ENCODE data around the gene KEAP1. TPM values are rescaled to one million over a fixed set of nuclear protein-coding genes. Genes with fewer than 3 reads are reported as not detected.

Gene KEAP1
- total and polyA plus RNA-seq, 10 of the 15 experiments (the other 5 are each of a cell fraction or from before 2014, with no cell fraction given): 1.4 to 87.7 (median 48.6) TPM

DNA sequence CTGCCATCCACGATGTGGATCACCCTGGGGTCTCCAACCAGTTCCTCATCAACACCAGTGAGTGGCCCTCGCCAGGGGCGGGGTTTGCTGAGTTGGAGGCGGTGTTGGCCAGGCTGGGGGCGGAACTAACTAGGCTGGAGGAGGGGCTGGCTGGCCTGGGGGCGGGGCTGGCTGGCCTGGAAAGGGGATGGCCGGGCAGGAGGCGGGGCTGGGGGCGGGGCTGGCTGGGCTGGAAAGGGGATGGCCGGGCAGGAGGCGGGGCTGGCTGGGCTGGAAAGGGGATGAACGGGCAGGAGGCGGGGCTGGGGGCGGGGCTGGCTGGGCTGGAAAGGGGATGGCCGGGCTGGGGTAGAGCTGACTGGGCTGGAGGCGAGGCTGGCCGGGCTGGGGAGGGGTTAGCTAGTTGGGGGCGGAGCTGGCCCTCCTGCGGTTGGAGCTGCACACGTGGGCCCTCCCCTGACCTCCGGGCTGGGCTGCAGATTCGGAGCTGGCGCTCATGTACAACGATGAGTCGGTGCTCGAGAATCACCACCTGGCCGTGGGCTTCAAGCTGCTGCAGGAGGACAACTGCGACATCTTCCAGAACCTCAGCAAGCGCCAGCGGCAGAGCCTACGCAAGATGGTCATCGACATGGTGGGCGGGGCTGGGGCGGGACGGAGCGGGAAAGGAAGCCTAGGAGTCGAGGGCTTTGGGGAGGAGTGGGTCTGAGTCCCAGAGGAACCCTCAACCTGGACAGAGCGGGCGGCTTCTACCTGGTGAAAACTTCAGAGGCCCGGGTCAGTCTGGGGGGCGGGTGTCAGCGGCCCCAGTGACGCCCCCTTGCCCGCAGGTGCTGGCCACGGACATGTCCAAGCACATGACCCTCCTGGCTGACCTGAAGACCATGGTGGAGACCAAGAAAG lies 41.9 kb downstream of the KEAP1 start (continued):
- TF ChIP-seq, protein P1, sequence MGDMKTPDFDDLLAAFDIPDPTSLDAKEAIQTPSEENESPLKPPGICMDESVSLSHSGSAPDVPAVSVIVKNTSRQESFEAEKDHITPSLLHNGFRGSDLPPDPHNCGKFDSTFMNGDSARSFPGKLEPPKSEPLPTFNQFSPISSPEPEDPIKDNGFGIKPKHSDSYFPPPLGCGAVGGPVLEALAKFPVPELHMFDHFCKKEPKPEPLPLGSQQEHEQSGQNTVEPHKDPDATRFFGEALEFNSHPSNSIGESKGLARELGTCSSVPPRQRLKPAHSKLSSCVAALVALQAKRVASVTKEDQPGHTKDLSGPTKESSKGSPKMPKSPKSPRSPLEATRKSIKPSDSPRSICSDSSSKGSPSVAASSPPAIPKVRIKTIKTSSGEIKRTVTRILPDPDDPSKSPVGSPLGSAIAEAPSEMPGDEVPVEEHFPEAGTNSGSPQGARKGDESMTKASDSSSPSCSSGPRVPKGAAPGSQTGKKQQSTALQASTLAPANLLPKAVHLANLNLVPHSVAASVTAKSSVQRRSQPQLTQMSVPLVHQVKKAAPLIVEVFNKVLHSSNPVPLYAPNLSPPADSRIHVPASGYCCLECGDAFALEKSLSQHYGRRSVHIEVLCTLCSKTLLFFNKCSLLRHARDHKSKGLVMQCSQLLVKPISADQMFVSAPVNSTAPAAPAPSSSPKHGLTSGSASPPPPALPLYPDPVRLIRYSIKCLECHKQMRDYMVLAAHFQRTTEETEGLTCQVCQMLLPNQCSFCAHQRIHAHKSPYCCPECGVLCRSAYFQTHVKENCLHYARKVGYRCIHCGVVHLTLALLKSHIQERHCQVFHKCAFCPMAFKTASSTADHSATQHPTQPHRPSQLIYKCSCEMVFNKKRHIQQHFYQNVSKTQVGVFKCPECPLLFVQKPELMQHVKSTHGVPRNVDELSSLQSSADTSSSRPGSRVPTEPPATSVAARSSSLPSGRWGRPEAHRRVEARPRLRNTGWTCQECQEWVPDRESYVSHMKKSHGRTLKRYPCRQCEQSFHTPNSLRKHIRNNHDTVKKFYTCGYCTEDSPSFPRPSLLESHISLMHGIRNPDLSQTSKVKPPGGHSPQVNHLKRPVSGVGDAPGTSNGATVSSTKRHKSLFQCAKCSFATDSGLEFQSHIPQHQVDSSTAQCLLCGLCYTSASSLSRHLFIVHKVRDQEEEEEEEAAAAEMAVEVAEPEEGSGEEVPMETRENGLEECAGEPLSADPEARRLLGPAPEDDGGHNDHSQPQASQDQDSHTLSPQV (IDR thresholded peaks at IDR 0.05): no peak
- TF ChIP-seq SPI1 (IDR thresholded peaks at IDR 0.05; ENCODE audit: borderline replicate concordance, insufficient read depth, low read depth, low read length) (peak; percentile 37; the same call in 1 of the 2 replicates), ZZZ3 (IDR thresholded peaks at IDR 0.05; ENCODE audit: control insufficient read depth, insufficient read length, low read depth) (no peak)

DNA sequence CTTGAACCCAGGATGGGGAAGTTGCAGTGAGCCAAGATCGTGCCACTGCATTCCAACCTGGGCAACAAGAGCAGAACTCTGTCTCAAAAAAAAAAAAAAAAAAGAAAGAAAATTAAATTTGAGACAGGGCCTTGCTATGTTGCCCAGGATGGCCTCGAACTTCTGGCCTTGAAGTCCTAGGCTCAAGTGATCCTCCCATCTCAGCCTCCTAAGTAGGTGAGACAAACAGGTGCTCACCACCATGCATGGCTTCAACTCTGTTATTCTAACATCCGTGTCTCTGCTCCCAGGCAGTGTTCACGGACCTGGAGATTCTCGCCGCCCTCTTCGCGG lies 42.5 kb downstream of the KEAP1 start:
- Histone ChIP-seq H3K9ac (ENCODE audit: control insufficient read depth, insufficient read depth, low read length) (no peak overlapping the region), H3K36me3 (ENCODE audit: control insufficient read depth in 2 of 2, insufficient read depth in 2 of 2, low read length in 1 of 2) (peaks cover 0 to 2% of the 10 kb centered on the region in 2 experiments; a peak in 1 of 4 replicates), H3K4me1 (ENCODE audit: control insufficient read depth, insufficient read depth, low read length) (peaks cover 4% of the 10 kb centered on the region; the same call in 1 of the 2 replicates), H2AFZ (ENCODE audit: control insufficient read depth, low read depth, low read length) (no peak overlapping the region), H3K9me3 (replicated peaks; ENCODE audit: control insufficient read depth, insufficient read depth, low read length) (no peaks in the 10 kb centered on the region), H3K4me2 (ENCODE audit: control insufficient read depth, insufficient read depth) (no peak overlapping the region), H3K79me2 (ENCODE audit: control insufficient read depth, insufficient read depth, low read length) (no peaks in the 10 kb centered on the region), H3K27ac (ENCODE audit: control insufficient read depth, insufficient read depth) (no peak overlapping the region), H3K4me3 (no peak overlapping the region), H4K20me1 (ENCODE audit: control insufficient read depth, insufficient read depth) (no peaks in the 10 kb centered on the region), H3K27me3 (replicated peaks in 1 of 2; ENCODE audit: control insufficient read depth in 2 of 2, insufficient read depth in 2 of 2, low read length in 1 of 2) (no peaks in the 10 kb centered on the region)
- ChIA-PET POLR2A (interaction anchor here (0.7 kb wide), 1 partner anchor 258 kb away, joined by 4 read pairs; no protein-coding TSS in a partner anchor), SMC1A (ENCODE audit: uncharacterized antibody, unreplicated experiment) (interaction anchor here (0.5 to 0.8 kb wide), 2 partner anchors 33 to 62 kb away, joined by 3 to 4 read pairs; no protein-coding TSS in a partner anchor), RAD21 (ENCODE audit: unreplicated experiment) (interaction anchor here (0.9 to 1.1 kb wide), 2 partner anchors 190 to 397 kb away, joined by 3 read pairs; partner anchors contain the start of gene ICAM1), CTCF (interaction anchor here (0.9 to 1.5 kb wide), 3 partner anchors 12 to 45 kb away, joined by 3 to 5 read pairs (median 4); no protein-coding TSS in a partner anchor)
- in situ Hi-C loops (cut with MboI) (no loop called here), intact Hi-C loops (cut with micrococcal nuclease; ENCODE audit: unreplicated experiment) (no loop called here)
- no TSS peak for BruUV-seq (replicated peaks)
- WGBS (ENCODE audit: insufficient coverage, insufficient replicate concordance, low lambda C conversion rate, missing lambda C conversion rate): 28% methylated on average over 7 of the region's 8 CpGs
- ATAC-seq (no peak), DNase-seq (ENCODE audit: low read depth, low spot score) (no peak), FAIRE-seq (no peak)
- TF ChIP-seq IKZF1 (conservative IDR thresholded peaks at IDR 0.05) (no peak), MYB (IDR thresholded peaks at IDR 0.05; ENCODE audit: borderline replicate concordance, low read depth, low read length) (no peak), CHD4 (IDR thresholded peaks at IDR 0.05) (no peak), STAT3 (IDR thresholded peaks at IDR 0.05; ENCODE audit: low read depth, low read length) (no peak), ETV6 (conservative IDR thresholded peaks at IDR 0.05 in 1 of 2, IDR thresholded peaks at IDR 0.05 in 1 of 2; ENCODE audit: borderline replicate concordance in 1 of 2, low read depth in 1 of 2) (no peak), BCL3 (IDR thresholded peaks at IDR 0.05; ENCODE audit: borderline replicate concordance, insufficient read depth, low read depth, low read length, poor library complexity, severe bottlenecking) (no peak), FOXM1 (IDR thresholded peaks at IDR 0.05; ENCODE audit: low read depth, low read length) (no peak)
- TF ChIP-seq, protein P2, sequence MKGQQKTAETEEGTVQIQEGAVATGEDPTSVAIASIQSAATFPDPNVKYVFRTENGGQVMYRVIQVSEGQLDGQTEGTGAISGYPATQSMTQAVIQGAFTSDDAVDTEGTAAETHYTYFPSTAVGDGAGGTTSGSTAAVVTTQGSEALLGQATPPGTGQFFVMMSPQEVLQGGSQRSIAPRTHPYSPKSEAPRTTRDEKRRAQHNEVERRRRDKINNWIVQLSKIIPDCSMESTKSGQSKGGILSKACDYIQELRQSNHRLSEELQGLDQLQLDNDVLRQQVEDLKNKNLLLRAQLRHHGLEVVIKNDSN (IDR thresholded peaks at IDR 0.05; ENCODE audit: borderline replicate concordance, extremely low read length, insufficient read depth, low read depth, low read length): no peak

Data from GM12878 (cell line).